Keratinocyte (primary cell): ENCODE results near the gene ATP2A3. TPM values are rescaled to one million over a fixed set of nuclear protein-coding genes. Genes with fewer than 3 reads are reported as not detected.

Experiments used
- DNase-seq: peaks from one replicate; pipeline ENCODE4 v3.0.0-alpha.2; 2011; ENCODE audit warnings: low read depth, missing footprints, low spot score
- FAIRE-seq: peaks from 2 replicates; lab custom pipeline; 2011; peaks lifted over from hg19 to GRCh38; lab: Jason Lieb, UNC
- H2AFZ ChIP-seq: 2 replicates; pipeline ENCODE4 v1.6.0; 2012; ENCODE audit warnings: low read length, control low read depth, inconsistent platforms; ENCODE audit not compliant: control insufficient read depth
- H3K27ac ChIP-seq: 2 replicates; pipeline ENCODE4 v1.5.1; 2011; ENCODE audit warnings: low read length; ENCODE audit not compliant: control insufficient read depth, insufficient read depth
- H3K27me3 ChIP-seq: 3 replicates; pipeline ENCODE4 v1.6.0; 2011; ENCODE audit warnings: low read length; ENCODE audit not compliant: control insufficient read depth, insufficient read depth; ENCODE audit errors: extremely low read depth
- H3K36me3 ChIP-seq, 2 experiments: 2 replicates in 1 of 2; 3 replicates in 1 of 2; pipeline ENCODE4 v1.5.1; 2011; ENCODE audit warnings: low read length in 2 of 2, mild to moderate bottlenecking in 1 of 2; ENCODE audit not compliant: control insufficient read depth in 2 of 2, insufficient read depth in 2 of 2; ENCODE audit errors: extremely low read depth in 1 of 2
- H3K4me1 ChIP-seq: 3 replicates; pipeline ENCODE4 v1.5.1; 2011; ENCODE audit warnings: low read length; ENCODE audit not compliant: control insufficient read depth, insufficient read depth; ENCODE audit errors: extremely low read depth
- H3K4me2 ChIP-seq: 3 replicates; pipeline ENCODE4 v1.6.0; 2011; ENCODE audit warnings: low read depth, low read length; ENCODE audit not compliant: control insufficient read depth, insufficient read depth; ENCODE audit errors: extremely low read depth
- H3K4me3 ChIP-seq, 3 experiments: fragments of 200-600 bp in 1 of 3; sonication (generic) in 1 of 3; 2 replicates in 2 of 3; 3 replicates in 1 of 3; pipeline ENCODE4 v1.5.1; 2011 to 2016; ENCODE audit warnings: low read length in 3 of 3, mild to moderate bottlenecking in 3 of 3, control low read depth in 2 of 3, inconsistent platforms in 1 of 3, low read depth in 1 of 3, mixed read lengths in 1 of 3, mixed run types in 1 of 3, moderate library complexity in 1 of 3; ENCODE audit not compliant: control insufficient read depth in 2 of 3, insufficient read depth in 2 of 3; ENCODE audit errors: extremely low read depth in 1 of 3
- H3K79me2 ChIP-seq: 2 replicates; pipeline ENCODE4 v1.6.0; 2012; ENCODE audit warnings: low read length; ENCODE audit not compliant: control insufficient read depth, insufficient read depth
- H3K9ac ChIP-seq: 3 replicates; pipeline ENCODE4 v1.6.0; 2011; ENCODE audit warnings: low read length; ENCODE audit not compliant: control insufficient read depth, insufficient read depth; ENCODE audit errors: extremely low read depth
- H3K9me1 ChIP-seq: 3 replicates; pipeline ENCODE4 v1.6.0; 2011; ENCODE audit warnings: low read length; ENCODE audit not compliant: control insufficient read depth, insufficient read depth; ENCODE audit errors: extremely low read depth
- H3K9me3 ChIP-seq: 2 replicates; pipeline ENCODE4 v1.5.1; 2012; ENCODE audit warnings: low read depth, low read length; ENCODE audit not compliant: control insufficient read depth
- H4K20me1 ChIP-seq: 3 replicates; pipeline ENCODE4 v1.6.0; 2011; ENCODE audit warnings: low read length; ENCODE audit not compliant: control insufficient read depth, insufficient read depth; ENCODE audit errors: extremely low read depth
- EZH2 ChIP-seq: IDR thresholded peaks from one replicate; pipeline ENCODE4 v1.6.1; 2012; ENCODE audit warnings: inconsistent platforms, mild to moderate bottlenecking, low read length, moderate library complexity
- dilution Hi-C: fragments of 300-500 bp; cut with MboI; formaldehyde crosslinking; loops from one replicate; pipeline ENCODE4 v1.7.0; 2020; ENCODE audit warnings: low sequenced_read_pairs; ENCODE audit not compliant: extremely low pct_ligation_motif_present
- polyA plus RNA-seq, 5 experiments: library from polyadenylated mRNA; depleted of rRNA in 3 of 5; stranded (reverse) in 3 of 5; stranded (forward) in 1 of 5; unstranded in 1 of 5; fragments of >200 nt; gene quantifications; 1 replicate in 1 of 5; 2 replicates in 3 of 5; 3 replicates in 1 of 5; pipeline versions ENCODE4 v1.2.1 to v1.2.3, GENCODE V29; 2011 to 2012; ENCODE audit warnings: missing spikeins in 2 of 5, low read depth in 1 of 5, low replicate concordance in 1 of 5
- TF ChIP-seq, protein P1 (sequence below), 3 experiments: IDR thresholded peaks in 1 of 3; conservative IDR thresholded peaks in 1 of 3; optimal IDR thresholded peaks in 1 of 3; 2 replicates in 2 of 3; 3 replicates in 1 of 3; pipeline versions ENCODE3 to v1.5.1; 2011; ENCODE audit warnings: low read length in 3 of 3, mild to moderate bottlenecking in 3 of 3, moderate library complexity in 2 of 3, control low read depth in 1 of 3, inconsistent platforms in 1 of 3; ENCODE audit not compliant: insufficient read depth in 2 of 3; ENCODE audit errors: extremely low read depth in 1 of 3

ATP2A3 gene
- polyA plus RNA-seq, 1 donor (not counting 4 experiments of a cell fraction or from before 2014, with no cell fraction given) = 0.13 TPM

DNA sequence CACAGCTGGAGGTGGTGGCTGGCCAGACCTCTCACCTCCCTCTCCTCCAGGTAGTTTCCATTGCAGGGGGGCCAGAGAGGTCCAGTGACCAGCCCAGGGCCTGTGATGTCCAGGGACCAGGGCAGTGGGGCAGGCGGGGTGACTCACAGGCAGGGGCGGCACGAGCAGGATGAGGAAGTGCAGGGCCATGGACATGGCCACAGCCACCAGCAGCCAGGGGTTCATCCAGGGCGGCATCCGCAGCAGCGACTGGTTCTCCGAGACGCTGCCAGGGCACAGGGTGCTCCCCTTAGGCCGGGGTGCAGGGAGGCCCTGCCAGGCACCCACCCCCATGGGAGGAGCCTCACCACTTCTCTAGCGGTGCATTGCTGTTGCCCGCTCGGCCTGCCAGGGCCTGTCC is 35.1 kb downstream of the ATP2A3 start:
- TF ChIP-seq, protein P1, sequence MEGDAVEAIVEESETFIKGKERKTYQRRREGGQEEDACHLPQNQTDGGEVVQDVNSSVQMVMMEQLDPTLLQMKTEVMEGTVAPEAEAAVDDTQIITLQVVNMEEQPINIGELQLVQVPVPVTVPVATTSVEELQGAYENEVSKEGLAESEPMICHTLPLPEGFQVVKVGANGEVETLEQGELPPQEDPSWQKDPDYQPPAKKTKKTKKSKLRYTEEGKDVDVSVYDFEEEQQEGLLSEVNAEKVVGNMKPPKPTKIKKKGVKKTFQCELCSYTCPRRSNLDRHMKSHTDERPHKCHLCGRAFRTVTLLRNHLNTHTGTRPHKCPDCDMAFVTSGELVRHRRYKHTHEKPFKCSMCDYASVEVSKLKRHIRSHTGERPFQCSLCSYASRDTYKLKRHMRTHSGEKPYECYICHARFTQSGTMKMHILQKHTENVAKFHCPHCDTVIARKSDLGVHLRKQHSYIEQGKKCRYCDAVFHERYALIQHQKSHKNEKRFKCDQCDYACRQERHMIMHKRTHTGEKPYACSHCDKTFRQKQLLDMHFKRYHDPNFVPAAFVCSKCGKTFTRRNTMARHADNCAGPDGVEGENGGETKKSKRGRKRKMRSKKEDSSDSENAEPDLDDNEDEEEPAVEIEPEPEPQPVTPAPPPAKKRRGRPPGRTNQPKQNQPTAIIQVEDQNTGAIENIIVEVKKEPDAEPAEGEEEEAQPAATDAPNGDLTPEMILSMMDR (optimal IDR thresholded peaks at IDR 0.05 in 1 of 3, IDR thresholded peaks at IDR 0.05 in 1 of 3, conservative IDR thresholded peaks at IDR 0.05 in 1 of 3; ENCODE audit: extremely low read depth in 1 of 3, insufficient read depth in 2 of 3, low read length in 3 of 3) = no peak
- no peak for TF ChIP-seq EZH2
- no peaks in the 10 kb centered on the region for H4K20me1 ChIP-seq
- no peak overlapping the region for H3K27ac ChIP-seq
- H3K4me3 ChIP-seq = no peak overlapping the region
- H3K36me3 ChIP-seq = no peaks in the 10 kb centered on the region
- H3K27me3 ChIP-seq = peaks cover 10% of the 10 kb centered on the region
- H2AFZ ChIP-seq = no peak overlapping the region
- no peak overlapping the region for H3K9ac ChIP-seq
- H3K79me2 ChIP-seq = no peaks in the 10 kb centered on the region
- DNase-seq (no peak), FAIRE-seq (no peak)
- H3K4me1 ChIP-seq = no peaks in the 10 kb centered on the region
- no peaks in the 10 kb centered on the region for H3K9me1 ChIP-seq
- no peak overlapping the region for H3K4me2 ChIP-seq
- no peaks in the 10 kb centered on the region for H3K9me3 ChIP-seq
- dilution Hi-C loops = no loop called here

DNA sequence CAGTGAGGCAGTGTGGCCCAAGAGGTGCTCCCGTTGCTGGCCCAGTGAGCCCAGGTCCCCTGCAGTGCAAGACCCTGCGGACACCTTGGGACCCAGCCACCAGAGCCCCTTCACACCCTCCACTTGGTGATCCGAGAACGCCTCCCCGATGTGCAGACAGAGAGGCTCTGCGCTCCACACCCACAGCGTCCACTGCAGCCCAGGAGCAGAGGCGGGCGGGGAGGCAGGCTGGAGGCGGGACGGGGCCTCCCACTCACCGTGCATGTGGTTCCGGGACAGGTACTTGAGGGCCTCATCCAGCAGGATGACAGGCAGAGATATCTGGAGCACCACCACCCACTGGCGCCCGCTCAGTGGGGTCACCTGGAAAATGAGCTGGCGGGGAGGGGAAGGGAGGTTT is 35.8 kb downstream of the ATP2A3 start:
- H3K9me3 ChIP-seq = no peaks in the 10 kb centered on the region
- TF ChIP-seq, protein P1 (optimal IDR thresholded peaks at IDR 0.05 in 1 of 3, IDR thresholded peaks at IDR 0.05 in 1 of 3, conservative IDR thresholded peaks at IDR 0.05 in 1 of 3; ENCODE audit: extremely low read depth in 1 of 3, insufficient read depth in 2 of 3, low read length in 3 of 3) = no peak
- no peak for TF ChIP-seq EZH2
- H3K36me3 ChIP-seq = no peaks in the 10 kb centered on the region
- no peak overlapping the region for H3K9ac ChIP-seq
- FAIRE-seq (no peak), DNase-seq (no peak)
- no peaks in the 10 kb centered on the region for H3K79me2 ChIP-seq
- no peak overlapping the region for H3K27ac ChIP-seq
- peaks cover 10% of the 10 kb centered on the region for H3K27me3 ChIP-seq
- no peaks in the 10 kb centered on the region for H3K4me1 ChIP-seq
- dilution Hi-C loops = no loop called here
- no peak overlapping the region for H3K4me3 ChIP-seq
- H3K4me2 ChIP-seq = no peak overlapping the region
- no peak overlapping the region for H2AFZ ChIP-seq
- no peaks in the 10 kb centered on the region for H4K20me1 ChIP-seq
- no peaks in the 10 kb centered on the region for H3K9me1 ChIP-seq
